PC-9 (cell line): Measurements from ENCODE around the gene ANKRD52.
"Not testable (repeated sequence)": the region's sequence is repeated elsewhere in the genome, so short reads cannot be mapped to it uniquely, and the experiment has no call there.

Experiments used
- EZH2 ChIP-seq: fragments of 200-600 bp; sonication (generic); IDR thresholded peaks from 2 replicates; pipeline ENCODE4 v1.8.0; 2017; ENCODE audit warnings: antibody characterized with exemption, low read depth
- TF ChIP-seq, protein P1 (sequence below): fragments of 200-600 bp; sonication (generic); conservative IDR thresholded peaks from 2 replicates; pipeline ENCODE4 v1.6.1; 2017; ENCODE audit warnings: mixed run types, antibody characterized with exemption, mild to moderate bottlenecking, moderate library complexity

DNA sequence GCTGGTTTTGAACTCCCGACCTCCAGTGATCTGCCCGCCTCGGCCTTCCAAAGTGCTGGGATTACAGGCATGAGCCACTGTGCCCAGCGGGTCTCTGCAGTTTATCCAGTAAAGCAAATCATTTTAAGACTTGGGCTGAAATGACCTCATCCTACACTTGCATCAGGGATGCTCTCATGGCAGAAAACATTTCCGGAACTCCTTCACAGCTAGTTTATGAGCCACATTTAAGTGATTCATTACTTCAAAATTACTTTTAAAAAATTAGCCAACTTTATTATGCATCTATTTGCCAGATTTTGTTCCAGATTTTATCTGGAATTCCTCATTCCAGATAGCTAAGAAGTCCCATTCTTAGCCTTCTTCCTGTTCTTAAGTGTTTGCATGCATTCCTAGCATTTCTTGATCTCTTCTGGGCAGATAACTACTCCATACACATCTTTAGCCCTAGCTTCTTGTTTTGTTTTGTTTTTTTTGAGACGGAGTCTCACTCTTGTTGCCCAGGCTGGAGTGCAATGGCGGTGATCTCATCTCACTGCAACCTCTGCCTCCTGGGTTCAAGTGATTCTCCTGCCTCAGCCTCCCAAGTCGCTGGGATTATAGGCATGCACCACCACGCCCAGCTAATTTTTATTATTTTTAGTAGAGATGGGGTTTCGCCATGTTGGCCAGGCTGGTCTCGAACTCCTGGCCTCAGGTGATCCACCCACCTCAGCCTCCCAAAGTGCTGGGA, 61.2 kb downstream of the ANKRD52 start:
- TF ChIP-seq, protein P1, sequence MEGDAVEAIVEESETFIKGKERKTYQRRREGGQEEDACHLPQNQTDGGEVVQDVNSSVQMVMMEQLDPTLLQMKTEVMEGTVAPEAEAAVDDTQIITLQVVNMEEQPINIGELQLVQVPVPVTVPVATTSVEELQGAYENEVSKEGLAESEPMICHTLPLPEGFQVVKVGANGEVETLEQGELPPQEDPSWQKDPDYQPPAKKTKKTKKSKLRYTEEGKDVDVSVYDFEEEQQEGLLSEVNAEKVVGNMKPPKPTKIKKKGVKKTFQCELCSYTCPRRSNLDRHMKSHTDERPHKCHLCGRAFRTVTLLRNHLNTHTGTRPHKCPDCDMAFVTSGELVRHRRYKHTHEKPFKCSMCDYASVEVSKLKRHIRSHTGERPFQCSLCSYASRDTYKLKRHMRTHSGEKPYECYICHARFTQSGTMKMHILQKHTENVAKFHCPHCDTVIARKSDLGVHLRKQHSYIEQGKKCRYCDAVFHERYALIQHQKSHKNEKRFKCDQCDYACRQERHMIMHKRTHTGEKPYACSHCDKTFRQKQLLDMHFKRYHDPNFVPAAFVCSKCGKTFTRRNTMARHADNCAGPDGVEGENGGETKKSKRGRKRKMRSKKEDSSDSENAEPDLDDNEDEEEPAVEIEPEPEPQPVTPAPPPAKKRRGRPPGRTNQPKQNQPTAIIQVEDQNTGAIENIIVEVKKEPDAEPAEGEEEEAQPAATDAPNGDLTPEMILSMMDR, result not testable (repeated sequence)
- not testable (repeated sequence) for TF ChIP-seq EZH2
